HG03139 (cell line): ENCODE measurements around the gene UBE2N.
"Not testable (repeated sequence)": the region's sequence is repeated elsewhere in the genome, so short reads cannot be mapped to it uniquely, and the experiment has no call there.

Source experiments
- ATAC-seq: cut with Tn5 transposase; IDR thresholded peaks from one replicate; pipeline ENCODE4 v1.9.1; 2021; ENCODE audit not compliant: unreplicated experiment

UBE2N gene

GRCh38 chr12:93381976-93382437 is 59.7 kb downstream of the UBE2N start:
- ATAC-seq, result not testable (repeated sequence)

- no peak for ATAC-seq
Measured at GRCh38 chr12:93381161-93381975, 60.4 kb downstream of the UBE2N start.

GRCh38 chr12:93380480-93381121 is 61.1 kb downstream of the UBE2N start:
- no peak for ATAC-seq

GRCh38 chr12:93379981-93380361 is 61.8 kb downstream of the UBE2N start:
- no peak for ATAC-seq

- ATAC-seq, result no peak
Measured at GRCh38 chr12:93379326-93379980, 62.3 kb downstream of the UBE2N start.

GRCh38 chr12:93378998-93379325 is 62.8 kb downstream of the UBE2N start:
- ATAC-seq, result no peak

GRCh38 chr12:93378196-93378997 is 63.4 kb downstream of the UBE2N start:
- peak; percentile 23 for ATAC-seq

GRCh38 chr12:93377252-93378195 is 64.2 kb downstream of the UBE2N start, which contains the start of gene NUDT4:
NUDT4 (plus strand) TSS chr12:93377925; CDS start chr12:93378323, 398 bp downstream.
- ATAC-seq, result peak; percentile 66

- no peak for ATAC-seq
Measured at GRCh38 chr12:93376436-93377251, 65.1 kb downstream of the UBE2N start.

- ATAC-seq, result no peak
Measured at GRCh38 chr12:93375906-93376305, 65.8 kb downstream of the UBE2N start.

- ATAC-seq, result no peak
Measured at GRCh38 chr12:93373961-93374656, 67.6 kb downstream of the UBE2N start.

- no peak for ATAC-seq
Measured at GRCh38 chr12:93370947-93371346, 70.8 kb downstream of the UBE2N start.

- ATAC-seq, result no peak
Measured at GRCh38 chr12:93369505-93369904, 72.2 kb downstream of the UBE2N start.

- no peak for ATAC-seq
Measured at GRCh38 chr12:93368766-93369165, 73.0 kb downstream of the UBE2N start.

- ATAC-seq, result no peak
Measured at GRCh38 chr12:93366422-93366821, 75.3 kb downstream of the UBE2N start.

- ATAC-seq, result no peak
Measured at GRCh38 chr12:93365616-93366405, 75.9 kb downstream of the UBE2N start.

- ATAC-seq, result no peak
Measured at GRCh38 chr12:93363841-93364297, 77.9 kb downstream of the UBE2N start.
